K562 (cell line): ENCODE data around the gene SLA2. TPM values are rescaled to one million over a fixed set of nuclear protein-coding genes. Genes with fewer than 3 reads are reported as not detected.
A peak's percentile ranks its signal among the peaks of the same experiment; 100 is the strongest.

Experiments used
- C11orf30 ChIP-seq: fragments of 450-650 bp; IDR thresholded peaks from 2 replicates; pipeline ENCODE4 v1.6.1; 2016; ENCODE audit warnings: low read depth, mild to moderate bottlenecking
- DEAF1 ChIP-seq: fragments of 450-650 bp; formaldehyde crosslinking; IDR thresholded peaks from 2 replicates; pipeline ENCODE4 v1.4.0; 2020; ENCODE audit warnings: mild to moderate bottlenecking, moderate library complexity
- E2F5 ChIP-seq: sonication (generic); formaldehyde crosslinking; IDR thresholded peaks from 2 replicates; pipeline ENCODE4 v1.8.0; 2022; ENCODE audit warnings: mild to moderate bottlenecking, missing genetic modification reagents
- HDAC2 ChIP-seq: fragments of 450-650 bp; IDR thresholded peaks from 2 replicates; pipeline ENCODE4 v1.6.1; 2016; ENCODE audit warnings: mild to moderate bottlenecking
- RBM39 ChIP-seq: fragments of 200-400 bp; formaldehyde crosslinking; optimal IDR thresholded peaks from 2 replicates; pipeline ENCODE3; 2018; ENCODE audit warnings: low read depth, low read length
- SMARCC2 ChIP-seq: fragments of 450-650 bp; IDR thresholded peaks from 2 replicates; pipeline ENCODE4 v1.6.1; 2017; ENCODE audit warnings: antibody characterized with exemption, moderate library complexity, mild to moderate bottlenecking, low read depth
- SMARCE1 ChIP-seq: fragments of 450-650 bp; IDR thresholded peaks from 2 replicates; pipeline ENCODE4 v1.7.1; 2016; ENCODE audit warnings: mild to moderate bottlenecking
- SRSF1 ChIP-seq: fragments of 200-400 bp; formaldehyde crosslinking; IDR thresholded peaks from 2 replicates; pipeline ENCODE4 v1.6.1; 2017; ENCODE audit warnings: mild to moderate bottlenecking, low read depth, low read length, moderate library complexity
- TAF7 ChIP-seq: fragments of 450-650 bp; IDR thresholded peaks from 2 replicates; pipeline ENCODE4 v1.6.1; 2016; ENCODE audit warnings: missing genetic modification characterization, missing compliant biosample characterization
- TOE1 ChIP-seq, 2 experiments: fragments of 450-650 bp in 1 of 2; sonication (generic) in 1 of 2; formaldehyde crosslinking in 1 of 2; IDR thresholded peaks; 2 replicates each; pipeline versions ENCODE4 v1.7.1 to v1.8.0; 2016 to 2022; ENCODE audit warnings: borderline replicate concordance in 2 of 2, mild to moderate bottlenecking in 2 of 2, antibody characterized with exemption in 1 of 2, inconsistent platforms in 1 of 2, low read depth in 1 of 2, missing genetic modification reagents in 1 of 2, moderate library complexity in 1 of 2
- ZEB2 ChIP-seq: fragments of 450-650 bp; IDR thresholded peaks from 2 replicates; pipeline ENCODE4 v1.6.1; 2016
- ZNF318 ChIP-seq, 2 experiments: fragments of 450-650 bp; IDR thresholded peaks; 2 replicates each; pipeline ENCODE4 v1.6.1; 2016; ENCODE audit warnings: mild to moderate bottlenecking in 2 of 2, borderline replicate concordance in 1 of 2, low read depth in 1 of 2, moderate library complexity in 1 of 2
- ZNF707 ChIP-seq: fragments of 250-450 bp; sonication (Bioruptor Pico); conservative IDR thresholded peaks from 2 replicates; pipeline ENCODE4 v1.8.0; 2022; ENCODE audit warnings: inconsistent platforms, mild to moderate bottlenecking, moderate library complexity
- polyA plus RNA-seq, 8 experiments: library from polyadenylated mRNA; depleted of rRNA in 4 of 8; stranded (reverse) in 5 of 8; unstranded in 3 of 8; fragments of >200 nt; fragmentation: Nextera tagmentation in 2 of 8; fragmentation: Illumina TruSeq in 1 of 8; extraction: Ambion mirVana in 2 of 8; extraction: Trizol in 1 of 8; gene quantifications; 2 replicates each; pipeline versions ENCODE4 v1.2.1 to v1.2.3, GENCODE V29; 2011 to 2014; ENCODE audit warnings: inconsistent platforms in 1 of 8, missing spikeins in 1 of 8
- total RNA-seq, 7 experiments: library from RNA; depleted of rRNA in 6 of 7; stranded (reverse); fragments of >200 nt in 6 of 7; fragmentation: Illumina TruSeq in 2 of 7; extraction: Trizol in 2 of 7; gene quantifications; 2 replicates each; pipeline versions ENCODE4 v1.2.1 to v1.2.3, GENCODE V29; 2011 to 2021; ENCODE audit warnings: low replicate concordance in 1 of 7

Gene SLA2
- total and polyA plus RNA-seq, 9 of the 15 experiments (the other 6 are each of a cell fraction or from before 2014, with no cell fraction given): 0.07 TPM; not detected in 7

GRCh38 chr20:36591854-36592641 is 53.9 kb downstream of the SLA2 start (continued):
- 0 out of 4 replicates have a peak, but pooled peaks of 1 of the 2 experiments have one; percentile 15 for TF ChIP-seq ZNF318 (IDR thresholded peaks at IDR 0.05; ENCODE audit: borderline replicate concordance in 1 of 2, low read depth in 1 of 2)
- TF ChIP-seq TOE1 (IDR thresholded peaks at IDR 0.05; ENCODE audit: borderline replicate concordance): 0 out of 2 replicates have a peak, but pooled peaks have one; percentile 35
- TF ChIP-seq TOE1 (CRISPR knock-in tag; IDR thresholded peaks at IDR 0.05; ENCODE audit: borderline replicate concordance, low read depth): no peak
- TF ChIP-seq TAF7 (tag): no peak
- TF ChIP-seq RBM39: no peak
- peak; percentile 76 for TF ChIP-seq ZEB2
- TF ChIP-seq HDAC2: 0 out of 2 replicates have a peak, but pooled peaks have one; percentile 43
- no peak for TF ChIP-seq E2F5 (CRISPR knock-in tag)
- no peak for TF ChIP-seq ZNF707 (CRISPR knock-in tag)
- peak; percentile 49 for TF ChIP-seq SMARCE1
- peak; percentile 25; the same call in 1 of the 2 replicates for TF ChIP-seq C11orf30
- no peak for TF ChIP-seq SRSF1
- TF ChIP-seq DEAF1 (CRISPR knock-in tag): no peak
- 0 out of 2 replicates have a peak, but pooled peaks have one; percentile 45 for TF ChIP-seq SMARCC2
